GM19468 (cell line): ENCODE results near the gene PSMA6.
"Not testable (repeated sequence)": the region's sequence is repeated elsewhere in the genome, so short reads cannot be mapped to it uniquely, and the experiment has no call there.

Experiments used
- ATAC-seq: cut with Tn5 transposase; IDR thresholded peaks from one replicate; pipeline ENCODE4 v1.9.1; 2021; ENCODE audit warnings: mild to moderate bottlenecking, moderate library complexity, moderate number of reproducible peaks; ENCODE audit not compliant: unreplicated experiment; ENCODE audit errors: extremely low read depth

The PSMA6 gene

DNA sequence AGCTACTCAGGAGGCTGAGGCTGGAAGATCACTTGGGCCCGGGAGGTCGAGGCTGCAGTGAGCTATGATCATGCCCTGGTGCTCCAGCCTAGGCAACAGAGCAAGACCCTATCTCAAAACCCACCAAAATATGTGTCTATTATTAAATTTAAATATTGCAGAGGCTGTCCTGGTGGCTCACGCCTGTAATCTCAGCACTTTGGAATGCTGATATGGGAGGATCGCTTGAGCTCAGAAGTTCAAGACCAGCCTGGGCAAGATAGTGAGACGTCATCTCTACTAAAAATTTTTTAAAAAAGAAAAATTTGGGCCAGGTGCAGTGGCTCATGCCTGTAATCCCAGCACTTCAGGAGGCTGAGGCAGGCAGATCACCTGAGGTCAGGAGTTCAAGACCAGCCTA is 13.9 kb downstream of the PSMA6 start:
- no peak for ATAC-seq

DNA sequence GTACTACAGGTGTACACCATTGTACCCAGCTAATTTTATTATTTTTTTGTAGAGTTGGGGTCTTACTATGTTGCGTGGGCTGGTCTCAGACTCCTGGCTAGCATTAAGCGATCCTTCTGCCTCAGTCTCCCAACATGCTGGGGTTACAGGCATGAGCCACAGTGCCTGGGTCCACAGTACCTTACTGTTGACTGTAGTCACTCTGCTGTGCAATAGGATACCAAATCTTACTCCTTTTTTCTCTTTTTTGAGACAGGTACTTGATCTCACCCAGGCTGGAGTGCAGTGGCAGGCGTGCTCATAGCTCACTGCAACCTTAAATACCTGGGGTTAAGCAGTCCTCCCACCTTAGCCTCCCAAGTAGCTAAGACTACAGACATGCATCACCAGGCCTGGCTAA is 25.6 kb downstream of the PSMA6 start:
- ATAC-seq = no peak

DNA sequence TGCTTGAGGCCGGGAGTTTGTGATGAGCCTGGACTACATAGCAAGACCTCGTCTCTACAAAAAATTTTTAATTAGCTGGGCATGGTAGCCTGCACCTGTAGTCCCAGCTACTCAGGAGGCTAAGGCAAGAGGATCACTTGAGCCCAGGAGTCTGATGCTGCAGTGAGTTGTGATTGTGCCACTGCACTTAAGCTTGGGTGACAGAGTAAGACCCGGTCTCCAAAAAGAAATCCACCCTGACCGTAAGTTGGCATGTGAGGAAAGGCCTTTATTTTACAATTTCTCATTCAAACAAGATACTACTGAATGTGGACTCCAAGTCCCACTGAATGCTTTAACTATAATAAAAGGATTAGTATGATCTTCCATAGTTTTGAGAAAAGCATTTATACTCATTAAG is 27.3 kb downstream of the PSMA6 start:
- ATAC-seq = no peak

DNA sequence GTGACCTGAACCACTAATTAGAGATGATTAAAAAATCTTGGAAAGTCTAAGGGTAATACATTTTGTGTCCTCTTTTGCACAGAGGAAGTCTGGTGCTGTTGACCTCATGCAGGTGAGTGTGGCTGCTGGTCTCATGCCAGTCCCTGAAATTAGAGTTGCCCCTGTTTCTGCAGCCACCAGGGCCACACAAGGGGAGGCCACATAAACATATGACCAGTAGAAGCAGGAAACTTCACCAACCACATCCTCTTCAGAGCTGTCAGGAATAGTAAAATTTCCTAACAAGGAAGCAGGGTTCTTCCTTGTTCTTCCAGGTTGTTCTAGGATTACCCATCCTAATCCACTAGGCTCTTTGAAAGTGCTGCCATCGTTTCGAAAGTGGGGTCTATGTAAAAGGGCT is 28.3 kb downstream of the PSMA6 start:
- ATAC-seq = no peak

DNA sequence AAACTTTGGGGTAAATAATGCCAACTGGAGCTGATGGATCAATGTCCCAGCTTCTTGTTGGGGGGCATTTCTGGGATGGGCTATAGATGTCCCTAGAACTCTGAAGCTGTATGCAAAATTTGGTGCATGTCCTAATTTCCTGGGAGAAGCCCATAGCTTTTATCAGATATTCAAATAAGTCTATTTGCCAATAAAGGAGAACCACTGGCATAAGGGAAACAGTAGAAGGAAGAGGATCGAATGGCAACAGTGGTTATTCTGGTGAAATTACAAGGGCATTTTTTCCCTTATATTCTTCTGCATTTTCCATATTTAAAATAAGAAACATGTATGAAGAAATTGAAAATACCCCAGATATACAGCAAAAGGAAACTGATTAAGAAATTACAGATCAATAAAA is 34.2 kb downstream of the PSMA6 start:
- no peak for ATAC-seq

DNA sequence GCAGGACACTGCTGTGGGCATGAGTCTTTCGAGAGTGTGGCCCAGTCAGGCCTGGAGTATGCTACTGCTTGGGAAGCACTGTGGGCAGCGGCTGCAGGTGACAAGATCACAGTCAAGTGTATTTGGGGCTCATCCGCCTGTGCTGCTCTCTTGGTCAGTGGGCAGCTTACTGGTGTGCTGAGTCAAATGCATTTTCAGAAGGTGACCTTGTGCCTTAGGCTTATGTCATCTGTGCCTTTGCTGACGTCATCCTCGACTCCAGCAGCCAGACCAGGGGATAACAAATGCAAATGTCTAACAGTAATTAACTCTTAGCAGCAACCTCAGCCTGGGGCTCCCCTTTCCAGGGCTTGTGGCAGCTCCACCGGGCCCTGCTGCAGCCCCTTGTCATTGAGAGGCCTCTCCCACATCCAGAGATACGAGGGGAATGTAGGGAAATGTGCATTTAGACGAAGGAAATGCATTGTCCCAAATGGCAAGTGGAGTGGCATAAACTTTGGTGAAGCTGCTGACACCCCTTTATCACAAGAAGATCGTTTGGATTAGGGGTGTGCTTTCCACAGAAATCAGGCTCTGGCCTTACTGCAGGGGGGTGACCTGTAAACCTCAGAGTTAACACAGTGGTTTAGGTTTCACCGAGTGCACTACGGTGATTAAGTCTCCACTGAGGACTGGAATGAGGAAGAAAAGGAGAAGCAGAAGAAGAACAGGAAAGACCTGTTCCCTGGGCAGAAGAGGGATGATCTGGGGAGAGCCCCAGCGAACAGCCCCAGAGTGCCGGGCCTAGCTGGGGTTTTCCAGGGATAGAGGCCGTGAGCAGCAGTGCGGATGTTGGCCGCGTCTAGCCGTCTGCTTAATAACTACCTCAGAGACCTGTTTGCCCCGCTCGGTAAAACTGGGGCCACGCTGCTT is 39.7 kb downstream of the PSMA6 start:
- ATAC-seq = no peak

DNA sequence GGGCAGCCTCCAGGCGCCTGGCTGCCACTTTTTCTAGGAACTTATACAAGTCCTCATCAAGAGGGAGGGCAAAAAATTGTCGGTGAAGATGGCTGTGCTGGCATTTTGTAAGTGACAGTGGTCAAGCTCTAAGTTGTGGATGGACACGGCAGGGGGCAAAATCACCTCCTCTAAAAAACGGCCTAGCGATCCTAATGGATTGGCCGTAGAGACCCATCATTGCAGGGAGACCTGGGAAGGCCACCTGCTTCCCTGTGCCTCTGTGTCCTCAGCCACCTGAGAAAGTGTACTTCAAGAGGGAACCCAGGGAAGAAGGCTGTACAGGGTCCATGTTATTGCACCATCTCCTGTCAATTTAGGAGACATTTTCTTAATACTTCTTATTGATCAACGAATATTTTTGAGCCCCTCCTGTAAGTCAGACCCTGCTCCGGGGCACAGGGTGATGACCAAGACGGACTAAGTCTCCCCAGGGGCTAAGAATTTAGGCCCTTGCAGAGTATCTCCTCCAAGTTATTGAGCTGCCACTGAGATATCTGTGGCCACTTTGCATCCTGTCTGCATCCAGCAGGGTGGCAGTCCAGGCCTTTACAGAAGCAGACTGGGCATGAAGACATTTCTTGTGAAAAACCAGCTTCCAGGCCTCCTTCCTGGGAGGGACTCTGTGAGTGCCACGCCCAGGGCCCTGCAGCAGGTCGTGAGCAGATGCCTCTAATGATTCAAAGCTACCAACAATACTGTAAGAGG is 40.5 kb downstream of the PSMA6 start:
- no peak for ATAC-seq

DNA sequence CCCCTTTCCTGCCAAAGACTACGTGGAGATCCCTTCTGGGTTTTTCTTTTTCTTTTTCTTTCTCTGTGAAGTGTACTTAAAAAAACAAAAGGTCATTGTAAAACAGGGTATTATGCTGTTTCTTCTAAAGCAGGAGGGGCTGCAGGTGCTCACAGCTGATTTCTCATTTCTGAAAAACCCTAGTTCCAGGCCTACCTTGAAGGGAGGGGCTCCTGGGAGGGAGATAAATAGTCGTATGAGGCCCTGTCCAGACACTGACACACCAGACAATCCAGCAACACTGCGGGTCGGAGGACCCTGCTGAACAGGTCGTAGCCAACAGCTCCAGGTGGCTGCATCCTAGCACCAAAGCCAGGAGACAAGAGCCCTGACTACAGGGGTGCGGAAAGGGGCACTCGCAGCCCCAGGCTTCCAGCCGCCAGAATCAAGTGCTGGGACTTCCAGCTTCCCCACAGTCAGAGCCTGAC is 41.1 kb downstream of the PSMA6 start:
- ATAC-seq = no peak

DNA sequence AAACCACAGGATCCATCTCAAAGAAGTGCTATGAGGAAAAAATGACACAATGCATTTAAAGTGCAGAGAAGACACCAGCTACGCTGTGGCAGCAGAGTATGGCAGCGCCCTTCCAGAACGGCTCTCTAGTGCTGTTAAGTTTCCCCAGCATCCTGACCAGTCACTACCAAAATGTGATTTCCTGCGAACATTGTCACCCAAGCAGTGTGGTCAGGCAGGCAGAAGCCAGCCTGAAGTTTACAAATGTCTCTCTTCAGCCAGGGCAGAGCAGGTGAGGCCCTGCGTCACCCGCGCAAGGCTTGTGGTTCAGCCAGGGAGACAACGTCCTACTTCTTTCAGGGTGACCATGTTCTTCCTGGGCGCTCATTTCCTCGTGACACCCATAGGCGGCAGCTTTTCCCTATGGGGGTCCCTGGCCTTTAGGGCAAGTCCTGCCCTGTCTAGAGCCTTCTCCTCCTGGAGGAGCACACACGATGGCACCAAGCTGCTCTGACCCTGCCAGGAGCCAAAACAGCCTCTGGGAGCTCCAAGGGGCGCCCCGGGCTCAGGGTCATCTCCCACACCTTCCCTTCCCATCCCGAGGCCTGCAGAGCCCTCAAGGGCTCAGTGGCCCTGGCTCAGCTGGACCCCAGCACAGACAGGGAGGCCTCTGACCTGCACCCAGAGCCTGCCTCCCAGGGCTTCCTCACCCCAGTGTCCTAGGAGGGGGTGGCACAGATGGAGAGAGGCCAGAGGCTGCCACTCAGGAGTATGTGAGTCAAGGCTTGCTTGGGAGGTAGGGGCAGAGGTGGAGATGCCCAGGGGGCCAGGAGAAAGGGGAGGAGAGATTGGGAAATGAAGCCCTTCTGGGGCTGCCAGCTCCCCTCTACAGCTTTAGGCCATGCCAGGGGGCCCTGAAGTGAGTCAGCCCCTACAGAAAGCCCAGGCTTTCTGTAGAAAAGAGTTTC is 41.9 kb downstream of the PSMA6 start:
- ATAC-seq = no peak

DNA sequence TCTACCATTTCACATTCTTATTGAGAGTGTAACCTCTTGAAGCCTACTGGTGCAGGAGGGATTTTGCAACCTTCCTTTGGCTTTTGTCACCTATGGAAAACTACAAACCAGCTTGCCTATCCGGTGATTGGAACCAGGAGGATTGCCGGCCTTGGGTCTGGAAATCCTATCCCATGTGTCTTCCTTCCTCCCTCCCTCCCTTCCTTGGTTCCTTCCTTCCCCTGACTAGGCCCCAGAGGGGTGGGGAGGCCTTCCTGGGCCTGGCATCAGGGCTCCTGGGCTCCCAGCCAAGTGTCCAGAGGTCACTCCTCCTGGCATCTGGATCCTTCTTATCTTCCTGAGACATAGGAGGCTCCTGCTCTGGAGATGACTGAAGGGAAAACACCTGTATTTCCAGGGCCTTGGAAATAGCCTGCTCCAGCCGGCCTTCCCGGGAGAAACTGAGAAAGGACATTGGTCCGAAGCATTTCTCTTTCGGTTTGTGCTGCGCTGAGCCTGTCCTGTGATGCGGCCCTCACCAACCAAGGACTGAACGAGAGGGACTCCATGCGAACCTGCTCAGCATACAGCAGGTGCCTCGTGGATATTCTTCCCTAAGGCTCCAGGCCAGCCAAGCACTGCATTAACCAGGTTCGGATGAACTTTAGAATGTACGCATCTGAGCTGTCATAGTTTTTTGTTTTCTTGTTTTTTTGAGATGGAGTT is 43.4 kb downstream of the PSMA6 start:
- ATAC-seq = no peak

DNA sequence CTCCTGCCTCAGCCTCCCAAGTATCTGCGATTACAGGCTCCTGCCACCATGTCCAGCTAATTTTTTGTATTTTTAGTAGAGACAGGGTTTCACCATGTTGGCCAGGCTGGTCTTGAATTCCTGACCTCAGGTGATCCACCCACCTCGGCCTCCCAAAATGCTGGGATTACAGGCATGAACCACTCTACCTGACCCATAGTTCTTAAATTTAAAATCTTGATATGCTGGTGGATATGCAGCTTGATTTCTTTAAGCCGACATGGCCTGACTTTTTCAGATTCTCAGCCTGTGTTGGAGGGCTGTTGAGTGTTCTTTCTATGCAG is 44.0 kb downstream of the PSMA6 start:
- ATAC-seq = not testable (repeated sequence)

DNA sequence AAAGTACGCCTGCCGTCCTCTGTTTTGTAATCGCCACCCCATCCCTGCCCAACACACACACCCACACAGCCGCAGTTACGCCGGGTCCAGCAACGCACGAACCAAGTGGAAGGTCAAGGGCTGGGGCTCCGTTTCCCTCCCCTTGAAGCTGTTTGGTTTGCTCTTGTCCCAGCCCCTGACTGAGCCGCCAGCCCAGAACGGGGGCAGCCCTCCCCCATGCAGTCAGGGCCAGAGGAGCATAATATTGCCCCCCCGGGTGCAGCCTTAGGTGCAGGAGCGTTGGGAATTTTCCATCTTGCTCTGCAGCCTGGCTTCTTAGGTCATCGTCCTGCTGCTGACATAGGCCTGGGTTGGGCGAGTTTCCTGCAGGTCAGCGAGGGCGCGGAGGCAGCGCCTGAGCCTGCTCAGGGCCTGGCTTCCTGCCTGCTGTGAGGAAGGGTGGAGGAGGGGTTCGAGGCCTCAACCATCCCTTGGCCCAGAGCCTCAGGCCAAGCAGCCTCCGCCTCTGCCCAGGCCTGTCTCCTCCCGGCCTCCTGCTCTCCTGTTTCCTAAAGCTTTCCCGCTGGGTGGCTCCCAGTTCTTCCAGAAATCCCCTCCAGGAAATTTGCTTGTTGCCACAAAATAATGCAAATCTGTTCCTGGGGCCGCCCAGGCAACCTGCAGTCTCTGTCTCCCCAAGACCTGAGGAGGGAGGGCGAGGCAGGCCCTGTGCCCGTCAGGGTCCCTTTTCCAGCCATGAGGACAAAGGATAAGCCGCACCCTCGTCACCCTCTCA is 44.5 kb downstream of the PSMA6 start:
- no peak for ATAC-seq

DNA sequence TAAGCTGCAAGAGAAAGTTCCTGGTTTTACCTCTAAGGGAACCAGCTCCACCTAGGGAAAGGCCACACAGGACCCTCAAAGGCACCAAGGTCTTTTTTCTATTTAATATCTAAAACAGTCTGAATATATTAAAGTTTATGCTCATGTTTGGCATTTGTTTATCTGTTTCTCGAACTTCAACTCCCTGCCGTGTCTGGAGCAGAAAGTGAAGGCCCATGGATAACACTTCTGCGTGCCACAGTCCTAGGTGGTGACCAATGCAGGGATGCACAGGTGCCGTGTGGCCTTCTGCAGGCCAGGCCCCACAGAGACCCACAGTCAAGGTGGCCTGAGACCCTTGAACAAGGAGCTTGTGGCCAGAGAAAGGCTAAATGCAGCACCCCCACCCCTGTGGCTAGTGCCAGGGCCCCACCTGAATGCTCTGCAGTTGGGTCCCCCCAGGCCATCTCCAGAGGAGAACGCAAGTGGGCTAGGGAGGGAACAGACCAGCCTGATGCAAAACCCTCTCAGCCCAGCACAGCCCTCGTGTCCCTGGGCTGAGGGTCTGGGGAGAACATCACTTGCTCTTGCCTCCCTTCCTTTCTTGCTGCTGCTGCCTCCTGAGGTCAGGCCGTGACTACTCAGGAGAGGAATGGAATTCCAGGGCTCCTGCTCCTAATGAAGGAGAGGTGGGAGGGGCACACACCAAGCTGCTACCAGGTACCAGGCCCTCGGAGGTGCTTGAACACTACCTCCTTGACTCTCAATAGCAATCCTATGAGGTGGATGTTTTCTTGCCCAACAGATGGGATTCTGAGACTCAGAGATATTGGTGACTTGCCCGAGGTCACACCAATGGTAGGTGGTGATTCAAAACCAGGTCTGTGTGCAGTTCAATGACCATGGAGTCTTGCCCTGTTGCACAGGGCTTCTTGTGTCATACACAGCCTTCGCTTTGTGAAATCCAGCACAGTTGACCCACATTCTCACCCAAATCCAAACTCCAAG is 45.4 kb downstream of the PSMA6 start:
- no peak for ATAC-seq

DNA sequence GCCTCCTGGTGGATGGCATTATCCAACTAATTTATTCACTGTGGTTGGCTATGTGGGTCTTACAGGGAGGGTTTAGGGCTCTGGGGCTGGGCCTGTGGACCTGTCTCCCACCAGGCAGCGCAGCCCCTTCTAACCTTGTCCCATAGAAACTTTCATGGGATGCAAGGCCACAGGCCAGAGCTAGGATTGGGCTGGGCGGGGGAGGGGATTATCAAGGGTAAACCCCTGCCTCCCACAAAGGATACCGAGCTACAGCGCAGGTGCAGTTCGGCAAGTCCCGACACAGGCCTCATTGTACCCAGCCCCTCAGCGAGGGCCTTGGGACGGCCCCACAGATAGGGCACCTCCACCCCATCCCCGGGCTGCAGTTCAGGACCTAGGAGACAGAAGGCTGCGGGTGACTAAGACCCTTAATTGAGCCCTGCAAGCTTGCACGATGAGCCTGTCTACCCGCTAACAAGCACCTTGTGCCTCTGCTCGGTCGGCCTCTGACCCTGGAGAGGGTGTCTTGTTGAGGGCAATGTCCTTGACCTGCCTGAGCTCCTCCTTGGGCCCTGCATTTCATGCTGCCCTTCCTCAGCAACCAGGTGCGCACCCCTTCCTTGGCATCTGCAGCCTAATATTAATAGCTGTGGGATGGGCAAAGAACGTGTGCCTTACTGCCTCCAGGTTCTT is 46.7 kb downstream of the PSMA6 start:
- no peak for ATAC-seq

DNA sequence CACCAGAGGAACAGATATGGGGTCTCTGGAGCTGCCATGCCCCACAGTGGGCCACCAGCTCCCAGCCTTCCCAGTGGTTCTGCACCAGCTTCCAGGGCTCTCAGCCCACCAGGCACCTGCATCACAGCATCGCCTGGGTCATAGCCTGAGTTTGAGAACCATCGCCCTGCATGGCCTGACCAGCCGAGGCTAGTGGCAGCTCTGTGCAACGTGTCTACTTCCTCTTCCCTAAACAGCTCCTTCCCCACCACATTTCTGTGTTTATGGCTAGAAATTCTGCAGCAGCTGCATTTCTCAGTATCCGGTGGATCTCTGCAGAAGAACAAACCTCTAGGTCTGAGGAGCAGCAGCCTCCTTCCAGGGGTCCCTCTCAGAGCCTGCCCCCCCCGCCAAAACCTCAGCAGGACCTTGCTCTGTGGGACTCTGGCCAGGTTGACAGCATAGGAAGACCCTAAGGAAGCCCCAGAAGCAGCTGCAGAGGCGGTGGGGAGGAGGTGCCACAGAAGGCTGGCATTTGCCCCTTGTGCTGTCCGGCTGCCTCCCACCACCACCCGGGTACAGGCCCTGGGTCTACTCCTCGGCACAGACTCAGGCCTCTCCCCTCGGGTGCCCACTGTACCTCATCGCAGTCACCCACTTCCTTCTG is 47.7 kb downstream of the PSMA6 start:
- no peak for ATAC-seq

DNA sequence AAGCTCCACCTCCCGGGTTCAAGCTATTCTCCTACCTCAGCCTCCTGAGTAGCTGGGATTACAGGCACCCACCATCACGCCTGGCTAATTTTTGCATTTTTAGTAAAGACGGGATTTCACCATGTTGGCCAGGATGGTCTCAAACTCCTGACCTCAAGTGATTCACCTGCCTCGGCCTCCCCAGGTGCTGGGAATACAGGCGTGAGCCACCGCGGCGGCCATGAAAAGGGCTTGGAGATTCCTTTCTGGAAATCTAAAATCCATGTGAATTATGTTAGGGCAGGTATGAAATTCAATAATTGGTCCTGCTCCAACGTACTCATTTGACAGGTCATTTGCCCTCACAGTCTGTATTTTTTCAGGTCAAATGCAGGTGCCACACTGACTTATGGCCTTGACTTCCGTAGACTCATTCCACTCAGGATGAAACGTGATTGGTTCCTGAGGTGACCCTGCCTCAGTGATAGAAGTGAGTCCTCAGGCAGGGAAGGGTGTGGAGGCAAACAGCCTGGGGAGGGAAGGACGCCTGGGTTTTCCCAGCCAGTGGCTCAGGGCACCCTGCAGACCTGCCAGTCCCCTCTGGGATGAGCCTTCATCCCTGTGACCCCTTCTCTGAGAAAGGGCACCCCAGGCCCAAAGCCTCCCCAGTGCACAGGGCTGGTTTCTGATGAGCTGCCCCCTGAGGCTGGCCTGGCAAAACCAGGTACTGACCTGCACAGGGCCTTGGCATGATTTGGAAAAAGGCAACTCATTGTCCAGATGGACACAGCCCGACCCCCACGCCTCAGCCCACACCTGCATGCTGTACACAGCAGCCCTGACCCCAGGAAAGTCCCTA is 48.7 kb downstream of the PSMA6 start:
- no peak for ATAC-seq
